PFSK-1 (cell line): ENCODE measurements around the gene SIPA1L3.

Experiments used
- POLR2AphosphoS5 ChIP-seq: IDR thresholded peaks from 2 replicates; pipeline ENCODE4 v1.6.1; 2012; ENCODE audit warnings: low read depth, mild to moderate bottlenecking, control low read depth, low read length, moderate library complexity
- SIN3A ChIP-seq: IDR thresholded peaks from 2 replicates; pipeline ENCODE4 v1.6.1; 2012; ENCODE audit warnings: mild to moderate bottlenecking, low read length, moderate library complexity, borderline replicate concordance; ENCODE audit not compliant: insufficient read depth

DNA sequence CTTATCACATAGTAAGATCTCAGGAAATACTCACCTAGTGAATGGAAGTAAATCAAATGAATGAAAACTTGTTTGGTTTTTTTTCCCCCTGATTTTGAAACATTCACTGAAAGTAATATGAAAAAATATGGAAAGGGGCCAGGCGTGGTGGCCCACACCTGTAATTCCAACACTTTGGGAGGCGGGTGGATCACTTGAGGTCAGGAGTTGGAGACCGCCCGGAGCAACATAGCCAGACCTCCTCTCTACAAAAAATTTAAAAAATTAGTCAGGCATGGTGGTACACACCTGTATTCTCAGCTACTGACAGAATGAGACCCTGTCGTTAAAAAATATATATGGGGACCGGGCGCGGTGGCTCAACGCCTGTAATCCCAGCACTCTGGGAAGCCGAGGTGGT is 149.6 kb downstream of the SIPA1L3 start:
- TF ChIP-seq SIN3A (no peak), POLR2AphosphoS5 (no peak)
